Stimulated activated CD4-positive, alpha-beta T cell treated with anti-CD3 and anti-CD28 coated beads, Interleukin-4, amount 100 ng/mL, for 24 hours (primary cell): ENCODE data around the gene SMPD1.

Source experiments
- DNase-seq: peaks from one replicate; pipeline ENCODE4 v3.0.0-alpha.2; 2020

Gene SMPD1

GRCh38 chr11:6415797-6416196 lies 25.5 kb downstream of the SMPD1 start:
- no peak for DNase-seq

GRCh38 chr11:6417907-6418556 lies 27.8 kb downstream of the SMPD1 start:
- no peak for DNase-seq

- no peak for DNase-seq
These were observed 28.3 kb downstream of the SMPD1 start for GRCh38 chr11:6418557-6419008.

- peak; percentile 69 for DNase-seq
These were observed 28.8 kb downstream of the SMPD1 start, which contains the start of gene APBB1 for GRCh38 chr11:6419009-6419631. Gene APBB1 (minus strand): TSS chr11:6419094. CDS start chr11:6411347, 7,747 bp downstream.

GRCh38 chr11:6420677-6421076 lies 30.4 kb downstream of the SMPD1 start:
- DNase-seq = no peak

GRCh38 chr11:6427516-6427915 lies 37.2 kb downstream of the SMPD1 start:
- no peak for DNase-seq

GRCh38 chr11:6431861-6432260 lies 41.6 kb downstream of the SMPD1 start:
- DNase-seq = no peak

GRCh38 chr11:6433998-6434660 lies 43.9 kb downstream of the SMPD1 start:
- DNase-seq = no peak

- no peak for DNase-seq
These were observed 47.1 kb downstream of the SMPD1 start for GRCh38 chr11:6437423-6437822.

- no peak for DNase-seq
These were observed 47.7 kb downstream of the SMPD1 start for GRCh38 chr11:6437993-6438392.

GRCh38 chr11:6438979-6439571 lies 48.8 kb downstream of the SMPD1 start:
- DNase-seq = peak; percentile 49

- no peak for DNase-seq
These were observed 50.7 kb downstream of the SMPD1 start, which contains the start of gene HPX for GRCh38 chr11:6440906-6441358. Gene HPX (minus strand): TSS chr11:6440987. CDS start chr11:6440963, 24 bp downstream.

GRCh38 chr11:6442441-6442840 lies 52.2 kb downstream of the SMPD1 start:
- no peak for DNase-seq

GRCh38 chr11:6443269-6444003 lies 53.2 kb downstream of the SMPD1 start:
- peak; percentile 53 for DNase-seq
